ENCODE data around the gene GABBR2. TPM values are rescaled to one million over a fixed set of nuclear protein-coding genes. Genes with fewer than 3 reads are reported as not detected.

GABBR2 gene
- total RNA-seq, 3 donors from 2014 or later, result not detected

DNA sequence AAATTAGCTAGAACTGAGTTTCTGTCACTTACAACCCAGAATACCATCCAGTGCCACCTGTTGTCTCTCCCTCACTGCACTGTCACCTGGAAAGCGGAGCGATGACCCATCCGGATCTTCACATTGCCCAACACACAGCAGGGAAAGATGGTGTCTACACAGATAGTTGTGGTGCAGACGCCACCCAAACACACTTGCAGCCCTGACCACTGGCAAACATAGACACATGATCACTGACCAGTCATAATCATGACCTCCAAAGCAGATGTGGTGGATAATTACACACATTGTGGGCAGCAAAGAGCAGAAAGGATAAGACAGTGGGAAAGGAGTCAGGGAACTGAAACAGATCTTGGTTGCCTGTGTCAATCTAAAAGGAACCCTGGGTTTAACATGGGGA is 64.7 kb downstream of the GABBR2 start:
- ATAC-seq, result no peak
- Mint-ChIP-seq H3K9me3 (no peaks in the 10 kb centered on the region), H3K27me3 (ENCODE audit: low read depth) (peaks cover 16% of the 10 kb centered on the region), H3K4me1 (ENCODE audit: low read depth) (no peaks in the 10 kb centered on the region), H3K4me3 (no peak overlapping the region), H3K36me3 (ENCODE audit: insufficient read depth) (no peaks in the 10 kb centered on the region)
- no peak for DNase-seq

DNA sequence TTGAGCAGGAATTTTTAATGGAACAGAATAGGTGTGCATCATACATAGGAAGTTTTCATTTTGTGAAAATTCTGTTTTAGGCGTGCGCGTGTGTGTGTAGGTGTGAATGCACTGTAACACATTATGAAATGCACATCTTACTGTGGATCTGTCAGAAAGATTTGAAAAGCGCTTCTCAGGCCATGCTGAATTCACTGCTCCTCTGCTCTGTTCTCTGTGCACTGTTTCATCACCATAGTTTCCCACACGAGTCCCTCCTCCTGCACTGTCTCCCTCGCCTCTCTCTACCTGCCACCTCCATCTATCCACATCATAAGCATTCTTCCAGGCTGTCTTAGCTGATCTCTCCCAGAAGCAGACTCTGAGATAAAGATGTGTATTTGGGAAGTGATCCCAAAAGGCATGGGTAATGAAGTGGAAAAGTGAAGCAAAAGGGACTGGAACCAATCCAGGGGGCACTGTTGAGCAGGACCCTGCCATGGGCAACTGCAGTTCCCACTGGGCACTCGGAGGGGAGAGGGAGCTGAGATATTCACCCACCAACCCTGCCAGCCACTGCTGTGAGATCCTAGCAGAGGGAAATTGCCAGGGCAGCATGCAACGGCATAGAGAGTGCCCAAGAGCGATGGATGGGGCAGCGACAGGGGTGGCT is 65.9 kb downstream of the GABBR2 start:
- H3K27me3 Mint-ChIP-seq (ENCODE audit: low read depth), result peaks cover 16% of the 10 kb centered on the region
- no peaks in the 10 kb centered on the region for H3K9me3 Mint-ChIP-seq
- DNase-seq (no peak), ATAC-seq (no peak)
- H3K4me3 Mint-ChIP-seq, result no peak overlapping the region
- no peaks in the 10 kb centered on the region for H3K36me3 Mint-ChIP-seq (ENCODE audit: insufficient read depth)
- H3K4me1 Mint-ChIP-seq (ENCODE audit: low read depth), result no peaks in the 10 kb centered on the region

DNA sequence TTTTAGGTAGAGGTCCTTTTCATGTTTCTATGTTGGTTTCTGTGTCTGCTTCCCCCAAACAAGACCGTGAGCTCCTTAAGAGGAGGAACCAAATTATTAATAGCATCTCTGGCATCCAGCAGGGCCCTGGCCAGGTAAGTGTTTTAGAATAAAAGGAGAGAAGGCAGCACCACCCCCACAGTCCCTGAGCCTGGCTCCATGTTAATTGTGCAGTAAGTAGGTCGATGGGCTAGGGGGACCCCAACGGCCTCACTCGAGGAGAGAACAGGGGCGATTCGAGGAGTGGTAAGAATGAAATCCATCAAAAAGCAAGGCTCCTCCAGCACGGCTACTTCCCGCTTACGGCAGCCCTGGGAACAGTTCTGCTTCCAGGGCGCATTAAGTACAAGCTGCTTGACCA is 67.0 kb downstream of the GABBR2 start:
- H3K27me3 Mint-ChIP-seq (ENCODE audit: low read depth), result peaks cover 16% of the 10 kb centered on the region
- no peaks in the 10 kb centered on the region for H3K36me3 Mint-ChIP-seq (ENCODE audit: insufficient read depth)
- ATAC-seq (no peak), DNase-seq (no peak)
- H3K4me1 Mint-ChIP-seq (ENCODE audit: low read depth), result no peaks in the 10 kb centered on the region
- H3K9me3 Mint-ChIP-seq, result no peaks in the 10 kb centered on the region
- no peak overlapping the region for H3K4me3 Mint-ChIP-seq

DNA sequence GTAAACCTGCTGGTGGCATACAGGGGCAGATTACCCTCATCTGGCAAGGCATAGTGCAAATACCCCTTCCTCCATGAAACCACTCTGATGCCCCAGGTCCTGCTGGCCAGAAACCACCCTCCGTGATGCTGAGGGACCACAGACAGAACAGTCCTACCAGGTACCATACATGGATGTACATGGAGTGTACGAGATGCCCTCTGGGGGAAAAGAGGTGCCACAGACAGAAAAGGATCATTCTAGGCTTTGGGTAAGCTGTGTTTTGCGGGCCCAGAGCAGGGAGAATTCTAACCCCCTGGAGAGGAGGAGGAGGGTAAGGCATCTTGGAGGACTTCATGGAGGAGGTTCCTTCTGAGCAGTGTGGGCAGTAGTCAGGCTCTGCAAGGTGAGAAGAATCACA is 68.3 kb downstream of the GABBR2 start:
- DNase-seq (no peak), ATAC-seq (no peak)
- H3K27me3 Mint-ChIP-seq (ENCODE audit: low read depth), result peaks cover 16% of the 10 kb centered on the region

DNA sequence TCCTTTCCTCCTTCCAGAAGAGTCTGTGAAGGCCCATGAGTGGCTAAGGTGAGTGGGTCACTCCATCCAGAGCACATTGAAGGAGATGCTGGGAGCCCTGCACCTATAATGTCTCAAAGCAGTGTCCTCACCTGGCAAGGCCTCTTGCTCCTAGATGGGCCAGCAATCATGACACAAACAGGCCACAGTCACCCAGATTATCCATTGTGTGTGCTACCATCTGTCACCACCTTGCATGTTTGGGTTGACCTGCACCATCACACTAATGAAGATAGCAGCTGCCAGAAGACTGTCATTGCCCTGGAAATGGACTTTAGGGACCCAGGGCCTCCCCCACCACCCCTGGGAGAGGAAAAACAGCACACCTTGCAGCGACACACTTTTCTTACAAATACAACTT is 69.6 kb downstream of the GABBR2 start:
- H3K4me1 Mint-ChIP-seq (ENCODE audit: low read depth), result no peaks in the 10 kb centered on the region

More for the DNA sequence above, 68.3 kb downstream of the GABBR2 start:
- Mint-ChIP-seq H3K9me3 (no peaks in the 10 kb centered on the region), H3K4me3 (no peak overlapping the region), H3K4me1 (ENCODE audit: low read depth) (no peaks in the 10 kb centered on the region), H3K36me3 (ENCODE audit: insufficient read depth) (no peaks in the 10 kb centered on the region)

DNA sequence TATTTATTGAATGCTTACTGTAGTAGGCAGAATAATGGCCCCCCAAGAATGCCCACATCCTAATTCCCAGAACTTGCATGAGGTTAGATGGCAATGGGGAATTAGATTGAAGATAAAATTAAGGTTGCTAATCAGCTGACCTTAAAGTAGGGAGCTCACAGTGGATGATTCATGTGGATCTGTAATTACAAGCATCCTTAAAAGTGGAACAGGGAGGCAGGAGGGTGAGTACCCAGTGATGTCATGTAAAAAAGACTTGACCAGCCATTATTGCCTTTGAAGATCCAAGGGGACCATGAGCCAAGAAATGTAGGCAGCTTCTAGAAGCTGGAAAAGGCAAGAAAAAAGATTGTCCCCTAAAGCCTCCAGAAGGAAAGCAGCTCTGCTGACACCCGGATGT is 71.4 kb downstream of the GABBR2 start:
- H3K4me3 Mint-ChIP-seq, result no peak overlapping the region
- DNase-seq (no peak), ATAC-seq (no peak)
- H3K27me3 Mint-ChIP-seq (ENCODE audit: low read depth), result peaks cover 8% of the 10 kb centered on the region
- no peaks in the 10 kb centered on the region for H3K36me3 Mint-ChIP-seq (ENCODE audit: insufficient read depth)
- H3K9me3 Mint-ChIP-seq, result no peaks in the 10 kb centered on the region
- no peaks in the 10 kb centered on the region for H3K4me1 Mint-ChIP-seq (ENCODE audit: low read depth)

More for the DNA sequence above, 69.6 kb downstream of the GABBR2 start:
- H3K9me3 Mint-ChIP-seq, result no peaks in the 10 kb centered on the region
- no peaks in the 10 kb centered on the region for H3K36me3 Mint-ChIP-seq (ENCODE audit: insufficient read depth)
- no peak overlapping the region for H3K4me3 Mint-ChIP-seq
- no peak for ATAC-seq
- DNase-seq, result no peak
- H3K27me3 Mint-ChIP-seq (ENCODE audit: low read depth), result peaks cover 16% of the 10 kb centered on the region

DNA sequence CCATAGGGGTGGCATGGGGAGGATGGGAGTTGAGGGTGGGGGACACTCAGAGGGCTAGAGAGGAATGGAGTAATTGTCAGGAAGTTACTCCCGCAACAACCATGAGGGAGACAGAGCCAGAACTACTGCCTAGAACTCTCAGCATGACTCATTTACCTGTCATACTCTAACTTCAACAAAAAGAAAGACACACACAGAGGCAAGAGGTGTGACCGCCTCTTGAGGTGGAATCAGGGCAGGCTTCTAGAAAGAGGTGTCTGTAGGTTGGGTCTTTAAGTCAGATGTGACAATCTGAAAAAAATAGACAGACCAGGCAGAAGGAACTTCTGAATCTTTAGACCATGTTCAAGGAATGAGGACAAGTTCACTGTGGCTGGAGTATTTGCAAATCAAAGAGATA is 73.4 kb downstream of the GABBR2 start:
- no peak overlapping the region for H3K4me3 Mint-ChIP-seq
- ATAC-seq (no peak), DNase-seq (no peak)
- H3K36me3 Mint-ChIP-seq (ENCODE audit: insufficient read depth), result no peaks in the 10 kb centered on the region
- H3K27me3 Mint-ChIP-seq (ENCODE audit: low read depth), result no peaks in the 10 kb centered on the region
- no peaks in the 10 kb centered on the region for H3K4me1 Mint-ChIP-seq (ENCODE audit: low read depth)
- H3K9me3 Mint-ChIP-seq, result no peaks in the 10 kb centered on the region

DNA sequence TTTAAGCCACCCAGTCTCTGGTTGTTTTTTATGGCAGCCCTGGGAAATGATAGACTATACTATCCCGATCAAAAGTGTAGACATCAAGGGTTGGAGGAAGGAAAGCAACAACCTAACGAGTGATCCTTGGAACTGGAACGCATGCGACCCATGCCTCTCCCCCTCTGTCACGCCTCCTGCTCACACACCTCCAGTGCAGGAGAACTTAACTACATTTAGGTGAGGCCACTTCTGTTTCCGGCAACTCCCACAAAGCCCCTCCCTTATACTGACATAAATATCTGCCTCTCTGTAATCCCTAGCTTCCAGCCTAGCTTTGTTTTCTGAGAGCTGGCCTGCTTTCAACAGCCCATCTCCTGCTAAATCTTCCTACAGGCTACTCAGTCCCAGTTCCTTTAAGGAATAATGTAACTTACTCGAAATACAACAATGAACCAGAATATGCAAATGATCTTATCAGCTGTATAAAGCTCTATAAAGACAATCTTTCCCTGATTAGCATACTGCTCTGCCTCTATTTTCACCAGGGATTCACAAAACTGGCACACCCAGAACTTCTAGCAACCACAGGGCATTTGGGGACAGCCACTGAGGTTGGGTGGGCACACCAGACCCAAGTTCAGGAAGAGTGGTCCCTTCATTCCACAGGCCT is 73.9 kb downstream of the GABBR2 start:
- no peaks in the 10 kb centered on the region for H3K27me3 Mint-ChIP-seq (ENCODE audit: low read depth)
- no peaks in the 10 kb centered on the region for H3K4me1 Mint-ChIP-seq (ENCODE audit: low read depth)
- DNase-seq (no peak), ATAC-seq (no peak)
- H3K9me3 Mint-ChIP-seq, result no peaks in the 10 kb centered on the region
- no peaks in the 10 kb centered on the region for H3K36me3 Mint-ChIP-seq (ENCODE audit: insufficient read depth)
- no peak overlapping the region for H3K4me3 Mint-ChIP-seq

DNA sequence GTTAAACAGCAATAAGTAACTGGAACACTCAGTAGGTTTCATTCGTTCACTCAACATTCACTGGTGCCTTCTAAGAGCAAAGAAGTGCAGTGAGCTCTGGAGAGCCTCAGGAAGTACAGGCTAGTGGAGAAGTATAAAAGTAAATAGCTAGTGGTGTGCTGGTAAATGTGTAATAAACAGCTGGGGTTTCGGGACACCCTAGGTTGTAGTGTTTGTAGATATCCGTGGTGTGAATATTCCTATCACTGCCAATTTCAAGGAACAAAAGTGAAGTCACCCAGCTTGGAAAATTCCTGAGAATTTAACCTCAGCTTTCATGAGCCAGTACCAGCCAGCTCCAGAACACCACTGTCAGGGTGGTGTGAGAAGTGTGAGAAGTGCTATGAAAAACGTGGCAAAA is 75.9 kb downstream of the GABBR2 start:
- no peaks in the 10 kb centered on the region for H3K36me3 Mint-ChIP-seq (ENCODE audit: insufficient read depth)
- DNase-seq, result no peak
- H3K9me3 Mint-ChIP-seq, result no peaks in the 10 kb centered on the region
- peaks cover 4% of the 10 kb centered on the region for H3K27me3 Mint-ChIP-seq (ENCODE audit: low read depth)
- no peak for ATAC-seq
- no peak overlapping the region for H3K4me3 Mint-ChIP-seq
- H3K4me1 Mint-ChIP-seq (ENCODE audit: low read depth), result no peaks in the 10 kb centered on the region

DNA sequence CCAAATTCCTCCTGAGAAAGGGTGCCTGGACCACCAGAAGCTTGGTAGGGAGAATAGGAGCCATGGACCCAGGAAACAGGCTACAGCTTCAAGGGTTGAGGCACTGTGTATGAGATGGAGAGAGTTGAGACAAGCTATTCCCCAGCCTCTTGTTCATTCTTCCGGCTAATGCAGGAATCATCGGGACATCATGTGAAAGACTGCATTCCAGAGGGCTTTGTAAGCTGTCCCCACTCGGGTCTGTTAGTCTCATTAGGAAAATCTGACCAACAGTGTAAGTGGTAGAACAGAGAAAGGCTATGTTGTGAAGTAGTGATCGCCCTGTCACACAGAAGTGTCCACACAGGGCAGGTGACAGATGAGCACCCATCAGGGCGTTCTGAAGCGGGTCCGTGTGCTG is 81.4 kb downstream of the GABBR2 start:
- H3K4me1 Mint-ChIP-seq (ENCODE audit: low read depth), result no peaks in the 10 kb centered on the region
- H3K27me3 Mint-ChIP-seq (ENCODE audit: low read depth), result peaks cover 18% of the 10 kb centered on the region
- no peaks in the 10 kb centered on the region for H3K36me3 Mint-ChIP-seq (ENCODE audit: insufficient read depth)
- H3K9me3 Mint-ChIP-seq, result no peaks in the 10 kb centered on the region
- ATAC-seq, result no peak
- no peak for DNase-seq
- no peak overlapping the region for H3K4me3 Mint-ChIP-seq

DNA sequence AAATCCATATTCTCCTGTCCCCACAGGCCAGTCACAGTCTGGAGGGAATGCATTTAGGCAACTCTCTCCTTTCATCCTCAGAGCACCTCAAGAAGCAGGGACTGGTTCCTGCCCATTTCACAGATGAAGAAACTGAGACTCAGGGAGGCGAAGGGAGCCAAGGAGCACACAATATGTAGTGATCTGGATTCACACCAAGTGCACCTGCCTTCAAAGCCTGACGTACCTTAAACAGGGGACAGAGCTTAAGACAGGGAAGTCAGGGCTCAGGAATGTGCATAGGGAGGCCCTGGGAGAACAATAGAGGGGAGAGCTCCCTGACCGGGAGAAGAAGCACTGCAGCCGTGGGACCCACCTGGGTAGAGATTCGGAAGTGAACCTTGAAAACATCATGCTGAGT is 83.0 kb downstream of the GABBR2 start:
- Mint-ChIP-seq H3K4me1 (ENCODE audit: low read depth) (no peaks in the 10 kb centered on the region), H3K36me3 (ENCODE audit: insufficient read depth) (no peaks in the 10 kb centered on the region), H3K9me3 (no peaks in the 10 kb centered on the region), H3K4me3 (no peak overlapping the region), H3K27me3 (ENCODE audit: low read depth) (peaks cover 18% of the 10 kb centered on the region)
- no peak for ATAC-seq
- DNase-seq, result no peak

DNA sequence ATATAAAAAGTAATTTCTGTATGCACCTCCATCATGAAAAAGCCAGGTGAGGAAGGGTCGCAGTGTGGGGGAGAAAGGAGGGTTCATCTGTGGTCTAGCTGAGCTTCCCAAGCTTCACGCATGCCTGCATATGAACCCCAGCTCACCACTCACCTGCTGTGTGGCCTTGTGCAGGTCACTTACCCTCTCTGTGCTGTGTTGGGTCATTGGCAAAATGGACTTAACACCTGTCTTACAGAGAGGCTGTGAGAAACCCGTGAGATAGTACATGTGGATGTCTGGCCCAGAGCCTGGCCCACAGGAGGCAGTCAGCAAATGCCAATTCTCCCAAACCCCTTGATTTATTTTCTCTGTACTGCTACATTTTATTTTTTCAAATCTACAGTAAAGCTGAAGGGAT is 88.9 kb downstream of the GABBR2 start:
- Mint-ChIP-seq H3K4me3 (no peak overlapping the region), H3K9me3 (no peaks in the 10 kb centered on the region), H3K27me3 (ENCODE audit: low read depth) (peaks cover 9% of the 10 kb centered on the region), H3K36me3 (ENCODE audit: insufficient read depth) (no peaks in the 10 kb centered on the region), H3K4me1 (ENCODE audit: low read depth) (no peaks in the 10 kb centered on the region)
- DNase-seq (no peak), ATAC-seq (no peak)

DNA sequence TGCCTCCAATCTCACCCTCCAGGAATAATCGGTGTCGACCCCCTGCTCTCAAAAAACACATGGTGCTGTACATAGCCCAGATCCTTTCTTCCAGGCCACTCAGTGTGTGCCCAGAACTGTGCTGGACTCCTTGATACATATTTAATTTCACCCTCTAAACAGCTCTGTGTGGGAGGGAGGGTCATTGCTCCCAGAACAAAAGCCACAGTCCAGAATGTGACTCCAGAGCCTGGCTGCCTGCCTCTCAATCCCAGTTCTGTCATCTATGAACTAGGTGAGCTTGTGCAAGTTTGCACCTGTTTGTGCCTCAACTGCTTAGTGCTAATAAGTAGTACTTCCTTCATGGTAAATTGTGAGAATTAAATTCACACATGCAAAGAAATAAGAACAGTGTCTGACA is 93.1 kb downstream of the GABBR2 start:
- no peak for ATAC-seq
- DNase-seq, result no peak
- no peak overlapping the region for H3K4me3 Mint-ChIP-seq
- peaks cover 8% of the 10 kb centered on the region for H3K27me3 Mint-ChIP-seq (ENCODE audit: low read depth)
- no peaks in the 10 kb centered on the region for H3K36me3 Mint-ChIP-seq (ENCODE audit: insufficient read depth)
- no peaks in the 10 kb centered on the region for H3K4me1 Mint-ChIP-seq (ENCODE audit: low read depth)
- H3K9me3 Mint-ChIP-seq, result no peaks in the 10 kb centered on the region

DNA sequence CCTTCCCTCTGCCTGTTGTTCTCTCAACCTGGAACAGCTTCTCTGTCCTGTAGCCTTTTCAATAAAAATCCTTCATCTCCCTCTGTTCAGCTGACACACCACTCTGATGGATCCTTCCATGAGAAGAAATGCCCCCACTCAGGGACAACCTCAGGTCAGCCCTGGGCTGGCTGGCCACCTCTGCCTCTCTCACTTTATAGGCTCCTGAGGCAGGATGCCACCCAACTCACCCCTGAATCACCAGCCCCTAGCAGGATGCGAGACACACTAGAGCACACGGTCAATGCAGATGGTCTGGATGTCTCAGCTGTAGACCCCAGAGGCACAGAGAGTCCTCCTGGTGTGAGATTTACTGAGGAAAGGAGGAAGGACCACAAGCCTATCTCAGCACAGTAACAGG is 93.8 kb downstream of the GABBR2 start:
- Mint-ChIP-seq H3K36me3 (ENCODE audit: insufficient read depth) (no peaks in the 10 kb centered on the region), H3K4me1 (ENCODE audit: low read depth) (no peaks in the 10 kb centered on the region), H3K4me3 (no peak overlapping the region), H3K27me3 (ENCODE audit: low read depth) (peaks cover 13% of the 10 kb centered on the region), H3K9me3 (no peaks in the 10 kb centered on the region)
- ATAC-seq (no peak), DNase-seq (no peak)

DNA sequence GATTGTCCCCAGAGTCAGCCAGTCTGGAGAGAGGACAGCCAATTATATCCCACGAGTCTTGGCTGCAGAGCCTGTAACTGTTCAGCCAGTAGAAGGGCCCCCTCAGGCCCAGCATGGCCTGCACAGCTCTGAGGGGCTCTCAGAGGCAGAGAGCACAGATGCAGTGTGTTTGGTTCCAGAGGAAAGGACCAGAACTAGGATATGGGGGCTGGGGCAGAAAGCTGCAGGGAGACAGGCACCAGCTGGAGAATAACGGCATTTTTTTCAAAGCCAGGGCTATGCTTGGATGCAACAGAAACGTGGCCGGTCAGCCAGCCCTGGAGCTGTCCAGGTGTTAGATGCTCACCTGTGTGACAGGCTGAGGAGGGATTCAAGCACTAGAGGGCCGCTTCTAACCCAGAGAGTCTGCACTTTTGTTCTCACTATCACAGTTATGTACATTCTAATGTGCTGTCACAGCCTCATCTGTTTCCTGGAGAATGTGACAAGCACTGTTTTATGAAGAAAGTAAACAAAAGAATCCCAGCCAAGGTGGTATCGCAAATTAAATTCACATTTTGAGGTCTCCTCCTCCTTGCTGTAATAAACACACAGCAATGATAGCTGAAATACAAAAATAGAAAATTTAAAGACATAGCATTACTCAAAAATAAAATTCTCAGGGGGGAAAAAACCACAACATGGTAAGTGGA is 96.5 kb downstream of the GABBR2 start:
- ATAC-seq (no peak), DNase-seq (no peak)
- H3K4me1 Mint-ChIP-seq (ENCODE audit: low read depth), result no peaks in the 10 kb centered on the region
- no peaks in the 10 kb centered on the region for H3K9me3 Mint-ChIP-seq
- no peak overlapping the region for H3K4me3 Mint-ChIP-seq
- peaks cover 18% of the 10 kb centered on the region for H3K27me3 Mint-ChIP-seq (ENCODE audit: low read depth)
- H3K36me3 Mint-ChIP-seq (ENCODE audit: insufficient read depth), result no peaks in the 10 kb centered on the region

Data from activated T-cell treated with anti-CD3 and anti-CD28 coated beads, Interleukin-2, amount 50 U/mL, for 4 hours (primary cell).